Endothelial cell of hepatic sinusoid (primary cell): ENCODE data around the gene PGLYRP4.
"Not testable (repeated sequence)": the region's sequence is repeated elsewhere in the genome, so short reads cannot be mapped to it uniquely, and the experiment has no call there.

Source experiments
- in situ Hi-C: cut with HindIII; loops from 2 replicates; pipeline ENCODE4 v1.10.0; 2017; ENCODE audit warnings: low sequenced_read_pairs

PGLYRP4 gene

DNA sequence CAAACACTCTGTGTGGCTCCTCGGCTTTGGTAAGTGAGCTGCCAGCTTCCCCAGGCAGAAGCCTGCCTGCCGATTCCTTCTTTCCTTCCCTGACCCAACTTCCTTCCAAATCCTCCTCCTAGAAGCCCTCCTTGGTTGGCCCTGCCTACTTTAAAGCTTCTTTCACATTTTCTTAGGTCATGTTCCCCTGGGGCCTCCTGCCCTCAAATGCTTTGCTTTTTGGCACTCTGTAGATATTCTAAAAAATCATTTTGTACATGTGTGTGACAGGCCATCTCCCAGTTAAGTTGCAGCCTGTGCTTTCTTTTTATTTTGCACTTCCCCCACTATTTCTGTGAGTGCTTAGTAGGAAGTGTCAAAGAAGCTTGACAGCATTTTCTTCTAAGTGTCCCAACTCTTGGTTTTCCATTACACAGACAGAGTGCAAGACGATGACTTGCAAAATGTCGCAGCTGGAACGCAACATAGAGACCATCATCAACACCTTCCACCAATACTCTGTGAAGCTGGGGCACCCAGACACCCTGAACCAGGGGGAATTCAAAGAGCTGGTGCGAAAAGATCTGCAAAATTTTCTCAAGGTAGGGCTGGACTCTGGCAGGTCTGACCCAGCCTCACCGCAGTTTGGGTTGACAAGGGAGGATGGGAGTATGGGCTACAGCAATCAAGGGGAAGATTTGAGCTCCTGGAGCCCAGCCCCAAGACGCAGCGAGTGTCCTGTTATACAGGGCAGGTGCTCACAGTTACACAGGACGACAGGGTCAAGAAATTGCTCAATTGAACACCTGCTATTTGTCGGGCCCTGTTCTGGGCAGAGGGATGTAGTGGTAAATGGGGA is 9.4 kb upstream of the PGLYRP4 start, which contains the start of gene S100A9:
TSS of gene S100A9 (plus strand) at position 2 of the 838 bp plus-strand sequence. CDS start at position 432, 430 bp downstream.
- in situ Hi-C loops: loop anchor here (5.0 to 25.0 kb wide), 4 partner anchors 47 to 404 kb away; partner anchors contain the start of gene S100A7

DNA sequence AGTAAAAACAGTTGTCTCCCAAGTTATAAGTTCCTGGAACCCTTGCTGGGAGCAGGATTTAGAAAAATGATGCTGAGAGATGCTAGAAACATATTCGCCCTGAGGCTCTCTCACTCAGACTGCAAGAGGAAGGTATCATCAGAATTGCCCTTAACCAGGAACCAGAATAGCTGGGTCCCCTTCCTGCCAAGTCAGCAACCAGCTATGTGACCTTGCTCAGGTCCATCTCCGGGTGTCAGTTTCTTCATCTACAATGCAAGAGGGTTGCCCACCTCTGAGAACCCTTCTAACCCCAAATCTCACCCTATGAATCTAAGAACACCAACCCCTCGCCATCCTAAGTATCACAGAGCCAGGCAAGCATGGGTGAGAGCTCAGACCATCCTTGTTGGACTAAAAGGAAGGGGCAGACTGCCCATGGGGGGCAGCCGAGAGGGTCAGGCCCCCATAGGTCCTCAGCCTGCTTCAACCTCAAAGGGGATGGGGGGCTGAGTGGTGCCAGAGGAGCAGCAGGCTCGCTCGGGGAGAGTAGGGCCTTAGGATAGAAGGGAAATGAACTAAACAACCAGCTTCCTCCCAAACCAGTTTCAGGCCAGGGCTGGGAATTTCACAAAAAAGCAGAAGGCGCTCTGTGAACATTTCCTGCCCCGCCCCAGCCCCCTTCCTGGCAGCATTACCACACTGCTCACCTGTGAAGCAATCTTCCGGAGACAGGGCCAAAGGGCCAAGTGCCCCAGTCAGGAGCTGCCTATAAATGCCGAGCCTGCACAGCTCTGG is 8.6 kb upstream of the PGLYRP4 start:
- in situ Hi-C loops: loop anchor here (5.0 to 25.0 kb wide), 4 partner anchors 48 to 405 kb away; partner anchors contain the start of gene S100A7

GRCh38 chr1:153356392-153357075 is 7.9 kb upstream of the PGLYRP4 start:
- in situ Hi-C loops: loop anchor here (5.0 to 25.0 kb wide), 4 partner anchors 48 to 406 kb away; partner anchors contain the start of gene S100A7

DNA sequence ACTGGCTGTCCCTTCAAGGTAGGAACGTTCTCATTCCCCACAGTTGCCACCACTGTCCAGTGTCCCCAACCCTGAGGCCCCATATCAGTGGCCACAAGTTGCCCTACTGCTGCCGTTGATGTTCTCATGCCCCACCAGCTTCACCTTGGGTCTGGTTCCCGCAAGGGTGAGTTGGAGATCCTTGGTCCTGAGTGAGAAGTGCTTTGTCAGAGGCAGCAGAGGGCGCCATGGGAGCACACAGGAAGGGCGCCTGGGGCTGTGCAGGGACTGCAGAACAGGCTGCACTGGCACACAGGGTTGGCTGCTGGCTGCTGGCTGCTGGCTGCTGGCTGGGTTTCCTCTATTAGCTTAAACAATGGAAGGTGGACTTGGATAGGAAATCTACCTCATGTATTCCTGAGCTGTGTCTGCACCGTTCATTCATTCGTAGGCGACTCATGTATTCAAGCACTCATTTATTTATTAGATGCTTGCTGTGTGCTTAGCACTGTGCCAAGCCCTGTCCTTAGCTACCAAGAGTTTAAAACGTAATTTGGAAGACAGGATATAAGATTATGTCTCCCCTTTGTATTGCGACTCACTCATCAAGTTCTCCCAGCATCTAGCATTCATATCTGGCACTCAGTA is 6.9 kb upstream of the PGLYRP4 start:
- in situ Hi-C loops: loop anchor here (5.0 to 25.0 kb wide), 4 partner anchors 49 to 407 kb away; partner anchors contain the start of gene S100A7

DNA sequence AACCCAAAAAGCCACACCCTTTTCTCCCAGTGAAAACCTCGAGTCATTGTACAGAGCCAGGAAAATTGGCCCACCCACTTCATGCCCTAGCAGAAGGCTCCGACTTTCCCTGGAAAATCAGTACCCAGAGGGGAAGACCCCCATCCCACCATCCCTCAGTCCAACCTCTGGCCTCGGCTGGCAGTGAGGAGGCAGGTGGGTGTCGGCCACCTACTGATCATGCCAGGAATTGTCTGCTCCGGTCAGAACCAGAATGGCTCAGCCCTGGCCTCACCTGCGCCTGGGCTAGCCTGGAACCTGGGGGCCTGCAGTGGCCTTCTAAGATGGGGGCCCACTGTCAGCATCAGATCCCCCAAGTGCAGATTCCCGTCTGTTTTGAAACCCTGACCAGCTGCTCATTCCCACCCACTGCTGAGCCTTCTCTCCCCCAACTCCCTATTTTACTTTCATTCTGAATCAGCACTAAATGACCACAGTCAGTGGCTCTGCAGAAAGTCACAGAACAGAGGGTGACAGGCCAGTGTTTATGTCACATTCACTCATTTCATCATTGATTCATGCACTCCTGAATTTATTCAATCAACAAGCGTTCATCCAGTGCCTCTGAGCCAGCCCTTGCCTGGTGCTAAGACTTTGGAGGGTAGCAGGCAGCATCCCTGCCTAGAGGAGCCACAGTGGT is 6.0 kb upstream of the PGLYRP4 start:
- in situ Hi-C loops: loop anchor here (5.0 to 25.0 kb wide), 5 partner anchors 50 to 408 kb away; partner anchors contain the start of gene S100A7

DNA sequence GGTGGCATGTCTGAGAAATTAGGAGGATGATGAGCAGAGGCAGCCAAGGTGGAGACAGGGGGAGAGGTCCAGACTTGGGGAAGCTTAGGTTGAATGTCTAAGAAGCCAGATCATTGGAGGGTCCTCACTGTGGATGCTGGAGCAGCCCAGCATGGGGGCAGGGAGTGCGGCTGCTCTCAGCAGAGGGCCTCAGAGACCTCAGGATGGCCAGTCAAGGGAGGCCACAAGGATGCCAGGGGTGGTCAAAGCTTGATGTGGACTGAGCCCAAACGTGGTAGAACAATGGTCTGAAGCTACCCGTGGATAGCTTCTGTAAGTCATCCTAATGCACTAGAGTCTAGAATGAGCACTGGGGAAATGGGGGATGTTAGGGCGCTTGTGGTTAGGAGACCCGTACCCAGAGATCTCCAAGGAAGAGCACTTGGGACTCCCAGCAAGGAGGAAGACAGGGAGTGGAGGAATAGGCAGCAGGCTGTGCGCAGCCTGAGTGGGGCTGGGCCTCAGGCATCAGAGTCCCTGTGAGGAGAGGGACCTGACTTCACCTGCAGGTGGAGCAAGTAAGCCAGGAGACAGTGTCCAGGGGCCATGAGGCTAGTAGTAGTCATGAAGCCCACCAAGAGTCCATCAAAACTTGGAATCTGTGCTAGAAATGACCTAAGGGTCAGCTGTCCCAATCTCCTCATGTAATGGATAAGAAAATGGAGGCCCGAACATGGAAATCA is 4.7 kb upstream of the PGLYRP4 start:
- in situ Hi-C loops: loop anchor here (5.0 to 25.0 kb wide), 4 partner anchors 51 to 409 kb away; partner anchors contain the start of gene S100A7

- in situ Hi-C loops: loop anchor here (5.0 to 25.0 kb wide), 4 partner anchors 52 to 410 kb away; partner anchors contain the start of gene S100A7
These were observed 3.9 kb upstream of the PGLYRP4 start for GRCh38 chr1:153352523-153352922.

- in situ Hi-C loops: loop anchor here (5.0 to 25.0 kb wide), 4 partner anchors 54 to 412 kb away; partner anchors contain the start of gene S100A7
These were observed 1.8 kb upstream of the PGLYRP4 start for GRCh38 chr1:153350321-153350957.

- in situ Hi-C loops: loop anchor here (5.0 to 25.0 kb wide), 4 partner anchors 55 to 413 kb away; partner anchors contain the start of gene S100A7
These were observed 1.0 kb upstream of the PGLYRP4 start for GRCh38 chr1:153349363-153350320.

- in situ Hi-C loops: no loop called here
These were observed 785 bp downstream of the PGLYRP4 start for GRCh38 chr1:153347856-153348255.

- in situ Hi-C loops: not testable (repeated sequence)
These were observed 1.6 kb downstream of the PGLYRP4 start for GRCh38 chr1:153347049-153347448.

GRCh38 chr1:153346077-153346723 is 2.4 kb downstream of the PGLYRP4 start:
- in situ Hi-C loops: no loop called here

DNA sequence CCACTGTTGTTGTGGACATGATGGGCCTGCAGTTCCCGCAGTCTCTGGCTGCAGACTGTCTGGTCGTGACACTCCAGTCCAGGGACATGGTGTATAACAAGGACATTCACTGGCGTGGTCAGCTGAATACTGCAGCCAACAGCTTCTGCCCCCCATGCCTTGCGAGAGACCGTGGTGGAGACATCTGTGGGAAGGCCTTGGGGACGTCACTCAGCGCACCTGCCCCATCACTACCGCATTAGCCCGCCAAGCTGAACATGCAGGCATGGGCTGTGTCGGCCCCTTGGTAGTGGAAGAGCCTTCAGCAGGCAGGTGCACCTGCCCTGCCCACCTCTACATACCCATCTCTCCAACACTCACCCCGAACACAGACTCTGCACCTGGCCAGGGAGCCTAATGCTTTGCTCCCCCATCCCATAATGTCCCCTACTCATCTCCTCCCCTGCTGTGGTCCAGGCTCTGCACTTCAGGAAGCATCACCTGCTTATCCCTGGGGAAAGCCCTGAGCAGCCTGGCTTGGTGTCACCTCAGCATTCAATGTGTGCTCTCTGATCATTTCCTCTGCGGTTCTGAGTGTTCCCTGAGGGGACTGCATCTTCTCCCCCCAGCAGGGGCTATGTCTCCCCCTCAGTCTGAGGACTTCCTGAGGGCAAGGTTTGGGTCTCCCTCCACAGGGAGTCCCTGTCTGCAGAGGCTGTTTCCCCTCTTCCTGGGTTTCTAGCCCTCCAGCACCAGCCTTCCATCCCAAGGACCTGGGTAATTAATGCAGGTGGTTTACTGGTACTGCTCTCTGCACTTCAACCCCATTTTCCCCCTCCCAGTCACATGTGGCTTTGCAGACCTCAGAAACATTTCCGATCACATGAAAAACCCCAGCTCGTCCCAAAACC is 3.2 kb downstream of the PGLYRP4 start:
- in situ Hi-C loops: no loop called here

- in situ Hi-C loops: no loop called here
These were observed 4.0 kb downstream of the PGLYRP4 start for GRCh38 chr1:153344718-153345025.

GRCh38 chr1:153343811-153344717 is 4.6 kb downstream of the PGLYRP4 start:
- in situ Hi-C loops: no loop called here
